B cell (primary cell): ENCODE data around the gene DPH2. TPM values are rescaled to one million over a fixed set of nuclear protein-coding genes. Genes with fewer than 3 reads are reported as not detected.

Experiments
- ATAC-seq: fragments of 200-7000 bp; cut with Tn5 transposase; one replicate; pipeline ENCODE4 v1.10.0; 2021; ENCODE audit warnings: low read depth, mild to moderate bottlenecking, moderate number of reproducible peaks, moderate library complexity
- CTCF ChIA-PET: fragments of 350-600 bp; sonication (Branson Sonifier 250); formaldehyde crosslinking; loops from one replicate; lab custom pipeline; 2021; ENCODE audit warnings: antibody characterized with exemption, inconsistent platforms; lab: Charles Lee
- POLR2A ChIA-PET: fragments of 350-600 bp; sonication (Branson Sonifier 250); formaldehyde crosslinking; loops from one replicate; lab custom pipeline; 2021; ENCODE audit warnings: antibody characterized with exemption; lab: Charles Lee
- DNase-seq: peaks from one replicate; pipeline ENCODE4 v3.0.0; 2013
- H2AFZ ChIP-seq: 2 replicates; pipeline ENCODE4 v1.6.1; 2012; ENCODE audit warnings: mild to moderate bottlenecking, low read depth, low read length; ENCODE audit not compliant: insufficient read depth, poor library complexity, severe bottlenecking
- H3K27ac ChIP-seq, 2 donors: 1 replicate in 1 of 2; 2 replicates in 1 of 2; pipeline ENCODE4 v1.5.1; 2012 to 2013; ENCODE audit warnings: low read length in 2 of 2, mild to moderate bottlenecking in 2 of 2, moderate library complexity in 1 of 2
- H3K27me3 ChIP-seq, 4 experiments: fragments of 200-600 bp in 1 of 4; sonication (generic) in 1 of 4; replicated peaks in 1 of 4; 1 replicate in 2 of 4; 2 replicates in 2 of 4; pipeline versions ENCODE4 v1.6.1 to v1.7.0; 2013 to 2016; ENCODE audit warnings: low read length in 3 of 4, mild to moderate bottlenecking in 2 of 4, mixed read lengths in 1 of 4, moderate library complexity in 1 of 4; ENCODE audit not compliant: insufficient read depth in 4 of 4, control insufficient read depth in 3 of 4; ENCODE audit errors: control extremely low read depth in 1 of 4
- H3K36me3 ChIP-seq, 2 experiments: replicated peaks in 1 of 2; 1 replicate in 1 of 2; 2 replicates in 1 of 2; pipeline versions ENCODE4 v1.6.1 to v1.7.1; 2013; ENCODE audit warnings: low read length in 1 of 2; ENCODE audit not compliant: insufficient read depth in 2 of 2, control insufficient read depth in 1 of 2; ENCODE audit errors: control extremely low read depth in 1 of 2, extremely low read depth in 1 of 2
- H3K4me1 ChIP-seq, 2 donors: fragments of 200-600 bp in 1 of 2; sonication (generic) in 1 of 2; 1 replicate in 1 of 2; 2 replicates in 1 of 2; pipeline versions ENCODE4 v1.5.1 to v1.6.1; 2013 to 2017; ENCODE audit warnings: low read length in 2 of 2; ENCODE audit not compliant: control insufficient read depth in 2 of 2, insufficient read depth in 2 of 2
- H3K4me2 ChIP-seq: replicated peaks from 2 replicates; pipeline ENCODE3; 2012; ENCODE audit warnings: mild to moderate bottlenecking, low read depth, low read length; ENCODE audit not compliant: poor library complexity, severe bottlenecking
- H3K4me3 ChIP-seq, 5 experiments: fragments of 200-600 bp in 1 of 5; sonication (generic) in 1 of 5; 1 replicate in 3 of 5; 2 replicates in 2 of 5; pipeline versions ENCODE4 v1.5.1 to v1.7.0; 2011 to 2016; ENCODE audit warnings: low read length in 4 of 5, mild to moderate bottlenecking in 4 of 5, low read depth in 2 of 5, control low read depth in 1 of 5, moderate library complexity in 1 of 5; ENCODE audit not compliant: insufficient read depth in 1 of 5; ENCODE audit errors: control extremely low read depth in 1 of 5, extremely low read depth in 1 of 5
- H3K79me2 ChIP-seq: fragments of 200-600 bp; sonication (generic); one replicate; pipeline ENCODE4 v1.6.0; 2016; ENCODE audit warnings: low read length; ENCODE audit not compliant: control insufficient read depth, insufficient read depth
- H3K9ac ChIP-seq: fragments of 200-600 bp; sonication (generic); 2 replicates; pipeline ENCODE4 v1.6.1; 2017; ENCODE audit warnings: mild to moderate bottlenecking, low read length, moderate library complexity
- H3K9me3 ChIP-seq, 3 donors: one replicate each; pipeline versions ENCODE4 v1.6.1 to v1.7.1; 2013; ENCODE audit warnings: low read length in 2 of 3; ENCODE audit not compliant: control insufficient read depth in 2 of 3, insufficient read depth in 1 of 3; ENCODE audit errors: control extremely low read depth in 1 of 3
- H4K20me1 ChIP-seq: 2 replicates; pipeline ENCODE4 v1.6.0; 2012; ENCODE audit warnings: mild to moderate bottlenecking, low read length; ENCODE audit not compliant: insufficient read depth, control insufficient read depth, poor library complexity, severe bottlenecking
- H3K27ac Mint-ChIP-seq: one replicate; pipeline ENCODE4 v1.8.0; 2021; ENCODE audit warnings: mixed read lengths
- H3K27me3 Mint-ChIP-seq: one replicate; pipeline ENCODE4 v1.8.0; 2021; ENCODE audit warnings: mixed read lengths
- H3K4me1 Mint-ChIP-seq: one replicate; pipeline ENCODE4 v1.8.0; 2021; ENCODE audit warnings: mixed read lengths
- H3K4me3 Mint-ChIP-seq: one replicate; pipeline ENCODE4 v1.8.0; 2021; ENCODE audit warnings: mixed read lengths
- H3K9me3 Mint-ChIP-seq: one replicate; pipeline ENCODE4 v1.8.0; 2022; ENCODE audit warnings: mixed read lengths; ENCODE audit not compliant: insufficient read depth
- EZH2 ChIP-seq: IDR thresholded peaks from 2 replicates; pipeline ENCODE4 v1.6.1; 2012; ENCODE audit warnings: borderline replicate concordance, low read depth, mild to moderate bottlenecking, moderate library complexity, low read length; ENCODE audit not compliant: insufficient read depth, poor library complexity, severe bottlenecking
- WGBS: methylation state at CpG from one replicate; pipeline ENCODE4 v1.1.5; 2013; ENCODE audit warnings: missing lambda C conversion rate; ENCODE audit not compliant: insufficient coverage; 5-methylcytosine and 5-hydroxymethylcytosine counted together
- intact Hi-C: fragments of 100-400 bp; cut with micrococcal nuclease; formaldehyde crosslinking; loops from one replicate; pipeline ENCODE4 v1.10.0; 2022
- polyA plus RNA-seq: library from polyadenylated mRNA; depleted of rRNA; stranded (reverse); fragments of >200 nt; gene quantifications from 2 replicates; pipeline ENCODE4 v1.2.3, GENCODE V29; 2012
- total RNA-seq, 2 donors: library from RNA; stranded (reverse); fragments of 120-200 nt in 1 of 2; gene quantifications; 1 replicate in 1 of 2; 2 replicates in 1 of 2; pipeline versions ENCODE4 v1.2.3 to v1.2.4, GENCODE V29; 2013 to 2022
- TF ChIP-seq, protein P1 (sequence below): fragments of 200-600 bp; IDR thresholded peaks from one replicate; pipeline ENCODE4 v1.8.0; 2022; ENCODE audit warnings: antibody characterized with exemption, mild to moderate bottlenecking

The DPH2 gene
- total and polyA plus RNA-seq, 2 donors (not counting 1 experiment from before 2014, with no cell fraction given) = 30.5 to 71.9 TPM

DNA sequence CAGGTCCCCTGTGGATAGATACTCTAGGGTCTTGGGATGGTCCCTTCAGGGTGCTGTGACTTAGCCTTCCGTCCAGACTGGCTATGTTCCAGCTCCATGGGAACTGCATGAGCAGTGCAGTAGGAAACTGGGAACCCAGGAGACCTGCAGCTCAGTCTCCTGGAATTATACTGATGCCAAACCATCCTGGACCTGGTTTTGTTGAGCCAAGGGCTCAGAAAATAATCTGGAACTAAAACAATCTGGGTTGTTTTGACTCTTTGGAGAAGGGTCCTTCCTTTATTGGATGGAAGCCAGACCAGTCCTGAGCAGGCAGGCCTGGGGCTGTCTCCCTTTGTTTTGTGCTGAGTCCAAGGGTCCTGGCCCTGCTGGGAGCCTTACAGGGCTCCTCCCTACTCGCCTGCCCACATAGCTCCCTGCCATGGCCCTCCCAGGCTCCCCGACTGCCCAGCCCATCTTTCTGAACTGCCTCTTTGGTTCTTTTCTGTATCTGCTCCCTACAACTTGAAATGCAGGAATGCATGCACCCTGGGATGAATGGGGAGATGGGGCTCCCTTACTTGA, 21.9 kb upstream of the DPH2 start:
- ChIA-PET POLR2A (no interaction called here), CTCF (interaction anchor here (1.2 to 2.1 kb wide), 5 partner anchors 14 to 184 kb away, joined by 3 to 11 read pairs (median 4); partner anchors contain the start of genes ARTN and CCDC24)
- H3K4me1 Mint-ChIP-seq = peaks cover 37% of the 10 kb centered on the region
- H2AFZ ChIP-seq = no peak overlapping the region
- H3K4me3 Mint-ChIP-seq = peak overlapping the region; percentile 93
- H3K27ac ChIP-seq = no peak overlapping the region
- DNase-seq (no peak), ATAC-seq (no peak)
- peaks cover 0 to 9% of the 10 kb centered on the region in 2 experiments for H3K36me3 ChIP-seq
- H3K9me3 ChIP-seq = no peaks in the 10 kb centered on the region
- H3K79me2 ChIP-seq = peaks cover 43% of the 10 kb centered on the region
- H3K27ac Mint-ChIP-seq = peak overlapping the region; percentile 82
- intact Hi-C loops = loop anchor here (2.0 to 10.0 kb wide), 3 partner anchors 186 to 1183 kb away; partner anchors contain the start of genes C1orf50, KDM4A and P3H1
- no peaks in the 10 kb centered on the region for H3K9me3 Mint-ChIP-seq
- H3K4me2 ChIP-seq = peak overlapping the region; percentile 84
- peaks cover 5% of the 10 kb centered on the region for H4K20me1 ChIP-seq
- no peaks in the 10 kb centered on the region for H3K27me3 ChIP-seq
- no peak overlapping the region for H3K4me3 ChIP-seq
- H3K27me3 Mint-ChIP-seq = no peaks in the 10 kb centered on the region
- WGBS = 80% methylated on average over 2 of the region's 3 CpGs
- peak overlapping the region; percentile 93 for H3K9ac ChIP-seq
- TF ChIP-seq, protein P1, sequence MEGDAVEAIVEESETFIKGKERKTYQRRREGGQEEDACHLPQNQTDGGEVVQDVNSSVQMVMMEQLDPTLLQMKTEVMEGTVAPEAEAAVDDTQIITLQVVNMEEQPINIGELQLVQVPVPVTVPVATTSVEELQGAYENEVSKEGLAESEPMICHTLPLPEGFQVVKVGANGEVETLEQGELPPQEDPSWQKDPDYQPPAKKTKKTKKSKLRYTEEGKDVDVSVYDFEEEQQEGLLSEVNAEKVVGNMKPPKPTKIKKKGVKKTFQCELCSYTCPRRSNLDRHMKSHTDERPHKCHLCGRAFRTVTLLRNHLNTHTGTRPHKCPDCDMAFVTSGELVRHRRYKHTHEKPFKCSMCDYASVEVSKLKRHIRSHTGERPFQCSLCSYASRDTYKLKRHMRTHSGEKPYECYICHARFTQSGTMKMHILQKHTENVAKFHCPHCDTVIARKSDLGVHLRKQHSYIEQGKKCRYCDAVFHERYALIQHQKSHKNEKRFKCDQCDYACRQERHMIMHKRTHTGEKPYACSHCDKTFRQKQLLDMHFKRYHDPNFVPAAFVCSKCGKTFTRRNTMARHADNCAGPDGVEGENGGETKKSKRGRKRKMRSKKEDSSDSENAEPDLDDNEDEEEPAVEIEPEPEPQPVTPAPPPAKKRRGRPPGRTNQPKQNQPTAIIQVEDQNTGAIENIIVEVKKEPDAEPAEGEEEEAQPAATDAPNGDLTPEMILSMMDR = no peak
- TF ChIP-seq EZH2 = no peak
- peaks cover 15 to 25% of the 10 kb centered on the region in 2 donors for H3K4me1 ChIP-seq

DNA sequence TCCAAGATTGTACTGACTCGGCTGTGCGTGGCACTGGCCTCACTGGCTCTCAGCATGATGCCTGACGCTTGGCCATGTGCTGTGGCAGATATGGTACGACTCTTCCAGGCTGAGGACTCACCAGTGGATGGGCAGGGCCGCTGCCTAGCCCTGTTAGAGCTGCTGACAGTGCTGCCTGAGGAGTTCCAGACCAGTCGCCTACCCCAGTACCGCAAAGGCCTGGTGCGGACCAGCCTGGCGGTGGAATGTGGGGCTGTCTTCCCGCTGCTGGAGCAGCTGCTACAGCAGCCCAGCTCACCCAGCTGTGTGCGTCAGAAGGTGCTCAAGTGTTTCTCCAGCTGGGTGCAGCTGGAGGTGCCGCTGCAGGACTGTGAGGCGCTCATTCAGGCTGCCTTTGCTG, 20.1 kb upstream of the DPH2 start:
- no peak overlapping the region for H3K9ac ChIP-seq
- TF ChIP-seq EZH2 = no peak
- TF ChIP-seq, protein P1 = no peak
- peaks cover 5% of the 10 kb centered on the region for H4K20me1 ChIP-seq
- Mint-ChIP-seq H3K27me3 (no peaks in the 10 kb centered on the region), H3K4me3 (no peak overlapping the region), H3K9me3 (no peaks in the 10 kb centered on the region), H3K27ac (no peak overlapping the region), H3K4me1 (peaks cover 37% of the 10 kb centered on the region)
- 93% methylated on average over 13 of the region's 13 CpGs for WGBS
- POLR2A ChIA-PET = no interaction called here
- CTCF ChIA-PET = interaction anchor here (1.5 to 1.8 kb wide), 3 partner anchors 16 to 425 kb away, joined by 3 to 11 read pairs (median 5); partner anchors contain the start of gene ARTN
- intact Hi-C loops = loop anchor here (5.0 to 10.0 kb wide), 2 partner anchors 187 to 1185 kb away; partner anchors contain the start of genes C1orf50 and P3H1
- no peak overlapping the region for H2AFZ ChIP-seq
- H3K9me3 ChIP-seq = no peaks in the 10 kb centered on the region
- H3K79me2 ChIP-seq = peaks cover 57% of the 10 kb centered on the region
- no peak overlapping the region for H3K27ac ChIP-seq
- DNase-seq = no peak
- H3K36me3 ChIP-seq = peaks cover 0 to 9% of the 10 kb centered on the region in 2 experiments
- no peak overlapping the region for H3K4me3 ChIP-seq
- ATAC-seq = no peak
- peaks cover 15 to 25% of the 10 kb centered on the region in 2 donors for H3K4me1 ChIP-seq
- H3K27me3 ChIP-seq = no peaks in the 10 kb centered on the region
- no peak overlapping the region for H3K4me2 ChIP-seq
